ENCODE results near the gene MYBL2.

MYBL2 gene

GRCh38 chr20:43744966-43745730 is 78.2 kb downstream of the MYBL2 start:
- TF ChIP-seq POU2F2 (IDR thresholded peaks at IDR 0.05; ENCODE audit: low read depth, low read length) (no peak), PAX5 (IDR thresholded peaks at IDR 0.05; ENCODE audit: insufficient read depth, low read length, severe bottlenecking) (no peak), POLR2AphosphoS5 (IDR thresholded peaks at IDR 0.05; ENCODE audit: low read depth, low read length) (no peak), SPI1 (IDR thresholded peaks at IDR 0.05; ENCODE audit: low read depth, low read length) (peak; percentile 31; the same call in 1 of the 2 replicates), POLR2A (IDR thresholded peaks at IDR 0.05; ENCODE audit: low read depth, low read length) (no peak), TAF1 (IDR thresholded peaks at IDR 0.05; ENCODE audit: low read depth, low read length) (no peak)
- no peak for DNase-seq (ENCODE audit: insufficient read length, low spot score)
- no peak for FAIRE-seq

DNA sequence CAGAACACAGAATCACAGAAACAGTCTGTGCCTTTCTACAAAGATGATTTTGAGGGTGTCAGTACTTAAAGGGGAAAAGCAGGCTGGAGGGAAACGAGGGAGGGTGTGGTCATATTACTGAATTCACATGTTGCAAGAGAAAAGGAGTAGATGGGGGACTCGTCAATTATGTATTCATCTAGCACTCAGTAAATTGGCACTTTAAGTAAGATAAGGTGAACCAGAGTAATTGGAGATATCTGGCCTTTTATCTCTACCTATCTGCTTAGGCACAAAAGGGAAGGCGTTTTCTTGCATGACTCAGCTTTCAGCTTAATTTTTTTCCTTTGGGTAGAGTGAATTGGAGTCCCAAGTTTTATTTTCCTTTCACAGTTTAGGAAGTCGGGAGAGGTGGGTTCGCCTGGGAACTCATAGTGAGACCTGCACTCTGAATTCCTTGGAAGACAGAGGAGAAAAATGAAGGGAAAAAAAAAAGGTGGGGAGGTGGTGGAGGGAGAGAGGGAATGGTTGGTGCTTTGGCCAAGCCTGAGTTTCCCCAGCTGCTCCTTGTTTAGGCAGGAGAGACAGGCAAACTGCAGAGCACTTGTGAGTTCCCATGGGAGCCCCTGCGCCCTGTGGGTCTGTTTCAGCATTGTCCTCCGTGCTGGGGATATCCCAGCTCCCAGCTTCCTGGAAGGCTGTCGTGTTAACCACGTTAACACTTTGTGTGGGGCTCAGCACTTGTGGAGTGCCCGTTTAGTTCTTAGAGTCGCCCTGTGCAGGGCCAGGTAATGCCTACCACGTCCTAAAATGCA is 79.6 kb downstream of the MYBL2 start:
- DNase-seq (ENCODE audit: insufficient read length, low spot score) (no peak), FAIRE-seq (peak; percentile 5)
- TF ChIP-seq POLR2A (IDR thresholded peaks at IDR 0.05; ENCODE audit: low read depth, low read length) = no peak
- TF ChIP-seq POU2F2 (IDR thresholded peaks at IDR 0.05; ENCODE audit: low read depth, low read length) = no peak
- no peak for TF ChIP-seq POLR2AphosphoS5 (IDR thresholded peaks at IDR 0.05; ENCODE audit: low read depth, low read length)
- no peak for TF ChIP-seq SPI1 (IDR thresholded peaks at IDR 0.05; ENCODE audit: low read depth, low read length)
- no peak for TF ChIP-seq TAF1 (IDR thresholded peaks at IDR 0.05; ENCODE audit: low read depth, low read length)
- no peak for TF ChIP-seq PAX5 (IDR thresholded peaks at IDR 0.05; ENCODE audit: insufficient read depth, low read length, severe bottlenecking)

GRCh38 chr20:43748274-43748673 is 81.4 kb downstream of the MYBL2 start:
- FAIRE-seq = no peak
- TF ChIP-seq PAX5 (IDR thresholded peaks at IDR 0.05; ENCODE audit: insufficient read depth, low read length, severe bottlenecking) = no peak
- TF ChIP-seq TAF1 (IDR thresholded peaks at IDR 0.05; ENCODE audit: low read depth, low read length) = no peak
- no peak for TF ChIP-seq SPI1 (IDR thresholded peaks at IDR 0.05; ENCODE audit: low read depth, low read length)
- no peak for DNase-seq (ENCODE audit: insufficient read length, low spot score)

GRCh38 chr20:43749734-43750294 is 82.9 kb downstream of the MYBL2 start:
- DNase-seq (ENCODE audit: insufficient read length, low spot score) = peak; percentile 53
- TF ChIP-seq PAX5 (IDR thresholded peaks at IDR 0.05; ENCODE audit: insufficient read depth, low read length, severe bottlenecking) (no peak), POLR2AphosphoS5 (IDR thresholded peaks at IDR 0.05; ENCODE audit: low read depth, low read length) (no peak), POU2F2 (IDR thresholded peaks at IDR 0.05; ENCODE audit: low read depth, low read length) (no peak), SPI1 (IDR thresholded peaks at IDR 0.05; ENCODE audit: low read depth, low read length) (no peak), TAF1 (IDR thresholded peaks at IDR 0.05; ENCODE audit: low read depth, low read length) (no peak), POLR2A (IDR thresholded peaks at IDR 0.05; ENCODE audit: low read depth, low read length) (no peak)
- peak; percentile 77 for FAIRE-seq

DNA sequence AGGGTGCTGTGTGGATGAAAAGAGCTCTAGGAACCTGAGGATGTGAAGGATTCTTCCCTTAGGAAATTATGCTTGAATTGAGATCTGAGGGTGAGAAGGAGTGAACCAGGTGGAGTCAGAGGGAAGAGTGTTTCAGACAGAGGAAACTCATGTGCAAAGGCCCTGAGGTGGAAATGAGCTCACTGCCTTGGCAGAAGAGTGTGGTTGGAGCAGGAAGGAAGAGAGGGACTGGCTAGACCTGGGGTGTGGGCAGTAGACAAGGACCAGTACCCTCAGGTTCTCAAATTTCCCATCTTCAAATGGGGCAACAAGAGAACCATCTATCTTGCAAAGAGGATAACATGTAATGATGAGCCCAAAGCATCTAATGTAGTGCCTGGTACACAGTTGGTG is 83.9 kb downstream of the MYBL2 start:
- DNase-seq (ENCODE audit: insufficient read length, low spot score) = no peak
- TF ChIP-seq SPI1 (IDR thresholded peaks at IDR 0.05; ENCODE audit: low read depth, low read length) (no peak), POLR2AphosphoS5 (IDR thresholded peaks at IDR 0.05; ENCODE audit: low read depth, low read length) (peak; percentile 9; the same call in 1 of the 2 replicates), POLR2A (IDR thresholded peaks at IDR 0.05; ENCODE audit: low read depth, low read length) (no peak)
- no peak for FAIRE-seq

DNA sequence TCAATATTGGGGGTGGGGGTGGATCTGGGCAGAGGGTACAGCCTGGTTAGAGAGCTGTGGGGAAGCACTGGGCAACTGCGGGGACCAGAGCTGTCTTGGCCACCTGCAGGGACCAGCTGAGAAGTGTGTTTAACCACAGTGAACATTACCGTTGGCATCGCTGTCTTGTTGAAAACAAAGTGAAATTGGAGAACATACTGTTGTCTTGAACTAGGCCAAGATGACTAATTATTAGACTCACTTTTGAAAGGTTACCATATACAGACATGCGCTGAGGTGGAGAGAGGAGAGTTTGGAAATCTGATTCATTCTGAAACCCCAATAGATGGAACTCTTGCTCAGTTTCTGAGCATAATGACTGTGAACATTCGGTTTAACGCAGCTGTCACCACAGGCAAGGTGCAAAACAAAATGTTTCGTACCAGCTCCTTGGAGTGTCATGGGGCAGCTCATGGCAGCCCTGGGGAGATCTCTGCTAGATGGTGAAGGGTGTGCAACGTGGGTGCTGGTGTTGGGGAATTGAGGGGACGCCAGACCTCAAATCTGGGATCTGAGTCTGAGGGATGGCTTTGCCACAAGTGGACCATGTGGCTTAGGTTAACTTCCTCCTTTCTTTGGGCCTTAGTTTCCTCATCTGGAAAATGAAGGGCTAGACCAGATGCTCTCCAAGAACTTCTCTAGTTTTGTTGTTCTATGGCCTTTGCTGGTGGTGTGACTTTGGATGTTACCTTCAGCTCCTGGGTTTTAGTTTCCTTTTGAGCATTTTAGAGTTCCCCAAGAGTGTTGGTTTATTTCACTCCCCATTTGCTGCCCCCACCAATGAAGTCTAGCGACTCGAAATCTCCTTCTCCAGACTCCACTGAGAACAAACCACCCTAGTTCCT is 84.5 kb downstream of the MYBL2 start:
- TF ChIP-seq SPI1 (IDR thresholded peaks at IDR 0.05; ENCODE audit: low read depth, low read length) = peak; percentile 18; the same call in 1 of the 2 replicates
- peak; percentile 63; the same call in 1 of the 2 replicates for TF ChIP-seq POLR2AphosphoS5 (IDR thresholded peaks at IDR 0.05; ENCODE audit: low read depth, low read length)
- peak; percentile 49; the same call in 1 of the 2 replicates for TF ChIP-seq POLR2A (IDR thresholded peaks at IDR 0.05; ENCODE audit: low read depth, low read length)
- 0 out of 2 replicates have a peak, but pooled peaks have one; percentile 6 for TF ChIP-seq TAF1 (IDR thresholded peaks at IDR 0.05; ENCODE audit: low read depth, low read length)
- peak; percentile 71 for TF ChIP-seq POU2F2 (IDR thresholded peaks at IDR 0.05; ENCODE audit: low read depth, low read length)
- no peak for TF ChIP-seq PAX5 (IDR thresholded peaks at IDR 0.05; ENCODE audit: insufficient read depth, low read length, severe bottlenecking)
- FAIRE-seq (peak; percentile 97), DNase-seq (ENCODE audit: insufficient read length, low spot score) (peak; percentile 52)

- peak; percentile 9 for FAIRE-seq
- DNase-seq (ENCODE audit: insufficient read length, low spot score) = no peak
- TF ChIP-seq PAX5 (IDR thresholded peaks at IDR 0.05; ENCODE audit: insufficient read depth, low read length, severe bottlenecking) (no peak), SPI1 (IDR thresholded peaks at IDR 0.05; ENCODE audit: low read depth, low read length) (no peak), TAF1 (IDR thresholded peaks at IDR 0.05; ENCODE audit: low read depth, low read length) (no peak), POU2F2 (IDR thresholded peaks at IDR 0.05; ENCODE audit: low read depth, low read length) (no peak), POLR2AphosphoS5 (IDR thresholded peaks at IDR 0.05; ENCODE audit: low read depth, low read length) (no peak), POLR2A (IDR thresholded peaks at IDR 0.05; ENCODE audit: low read depth, low read length) (no peak)
Observed at GRCh38 chr20:43752051-43752360, 85.1 kb downstream of the MYBL2 start.

- TF ChIP-seq PAX5 (IDR thresholded peaks at IDR 0.05; ENCODE audit: insufficient read depth, low read length, severe bottlenecking) = peak; percentile 78
- TF ChIP-seq POU2F2 (IDR thresholded peaks at IDR 0.05; ENCODE audit: low read depth, low read length) = peak; percentile 79; the same call in 1 of the 2 replicates
- TF ChIP-seq POLR2A (IDR thresholded peaks at IDR 0.05; ENCODE audit: low read depth, low read length) = no peak
- TF ChIP-seq SPI1 (IDR thresholded peaks at IDR 0.05; ENCODE audit: low read depth, low read length) = peak; percentile 69
- no peak; the same call in 1 of the 2 replicates for TF ChIP-seq POLR2AphosphoS5 (IDR thresholded peaks at IDR 0.05; ENCODE audit: low read depth, low read length)
- TF ChIP-seq TAF1 (IDR thresholded peaks at IDR 0.05; ENCODE audit: low read depth, low read length) = 0 out of 2 replicates have a peak, but pooled peaks have one; percentile 26
- peak; percentile 96 for FAIRE-seq
- no peak for DNase-seq (ENCODE audit: insufficient read length, low spot score)
Observed at GRCh38 chr20:43752561-43753301, 85.8 kb downstream of the MYBL2 start.

Data from GM12891 (cell line).